Panc1 (cell line): ENCODE results near the gene KIF1A.

ENCODE experiments used
- POLR2AphosphoS5 ChIP-seq: IDR thresholded peaks from 2 replicates; pipeline ENCODE4 v1.6.1; 2012; ENCODE audit warnings: mild to moderate bottlenecking, low read depth, low read length, moderate library complexity
- SIN3A ChIP-seq: IDR thresholded peaks from 2 replicates; pipeline ENCODE4 v1.6.1; 2012; ENCODE audit warnings: low read depth, mild to moderate bottlenecking, low read length, moderate library complexity, borderline replicate concordance; ENCODE audit not compliant: insufficient read depth

GRCh38 chr2:240720686-240721595 lies 99.1 kb downstream of the KIF1A start:
- no peak for TF ChIP-seq POLR2AphosphoS5
- no peak for TF ChIP-seq SIN3A
